SK-N-SH treated with all-trans-retinoic acid at 6 μM for 48 hours (cell line): ENCODE results near the gene ATG2A.

Experiments
- ATAC-seq: fragments of 200-7000 bp; cut with Tn5 transposase; 3 replicates; pipeline ENCODE4 v1.9.1; 2020; ENCODE audit warnings: mild to moderate bottlenecking, moderate library complexity
- ARNTL ChIP-seq: fragments of 450-650 bp; formaldehyde crosslinking; IDR thresholded peaks from 2 replicates; pipeline ENCODE4 v1.5.0; 2020; ENCODE audit warnings: low read depth, mild to moderate bottlenecking, moderate library complexity, borderline replicate concordance
- BACH2 ChIP-seq: fragments of 250-450 bp; sonication (Bioruptor Pico); IDR thresholded peaks from 2 replicates; pipeline ENCODE4 v1.9.0; 2021; ENCODE audit warnings: mild to moderate bottlenecking, borderline replicate concordance
- CSDC2 ChIP-seq: fragments of 250-450 bp; sonication (Bioruptor Pico); IDR thresholded peaks from 2 replicates; pipeline ENCODE4 v1.5.0; 2020; ENCODE audit warnings: mild to moderate bottlenecking, moderate library complexity
- ESRRG ChIP-seq: fragments of 250-450 bp; sonication (Bioruptor Pico); IDR thresholded peaks from 2 replicates; pipeline ENCODE4 v1.6.1; 2021; ENCODE audit warnings: mild to moderate bottlenecking
- GLIS3 ChIP-seq: fragments of 250-450 bp; sonication (Bioruptor Pico); IDR thresholded peaks from 2 replicates; pipeline ENCODE4 v1.5.0; 2020; ENCODE audit warnings: mild to moderate bottlenecking, moderate library complexity
- ISL1 ChIP-seq: fragments of 250-450 bp; sonication (Bioruptor Pico); IDR thresholded peaks from 2 replicates; pipeline ENCODE4 v2.1.2; 2022; ENCODE audit warnings: mild to moderate bottlenecking, moderate library complexity
- PATZ1 ChIP-seq: fragments of 250-450 bp; sonication (Bioruptor Pico); IDR thresholded peaks from 2 replicates; pipeline ENCODE4 v1.8.0; 2020; ENCODE audit warnings: mild to moderate bottlenecking, moderate library complexity, borderline replicate concordance
- POU6F1 ChIP-seq: fragments of 250-450 bp; sonication (Bioruptor Pico); IDR thresholded peaks from 2 replicates; pipeline ENCODE4 v1.8.0; 2021; ENCODE audit warnings: low read depth, mild to moderate bottlenecking, moderate library complexity, borderline replicate concordance
- PPARA ChIP-seq: fragments of 250-450 bp; sonication (Bioruptor Pico); IDR thresholded peaks from 2 replicates; pipeline ENCODE4 v1.5.0; 2020; ENCODE audit warnings: mild to moderate bottlenecking, borderline replicate concordance
- RARB ChIP-seq: fragments of 250-450 bp; sonication (Bioruptor Pico); IDR thresholded peaks from 2 replicates; pipeline ENCODE4 v1.8.0; 2021; ENCODE audit warnings: mild to moderate bottlenecking, moderate library complexity
- SNAI2 ChIP-seq: fragments of 250-450 bp; sonication (Bioruptor Pico); IDR thresholded peaks from 2 replicates; pipeline ENCODE4 v1.5.0; 2020; ENCODE audit warnings: mild to moderate bottlenecking, moderate library complexity
- TOX ChIP-seq: fragments of 250-450 bp; sonication (Bioruptor Pico); IDR thresholded peaks from 2 replicates; pipeline ENCODE4 v1.8.0; 2021; ENCODE audit warnings: mild to moderate bottlenecking, moderate library complexity, borderline replicate concordance
- ZC3H10 ChIP-seq: fragments of 250-450 bp; sonication (Bioruptor Pico); IDR thresholded peaks from 2 replicates; pipeline ENCODE4 v1.5.1; 2021; ENCODE audit warnings: mild to moderate bottlenecking, moderate library complexity
- ZFP3 ChIP-seq: fragments of 250-450 bp; sonication (Bioruptor Pico); IDR thresholded peaks from 2 replicates; pipeline ENCODE4 v1.5.0; 2020; ENCODE audit warnings: mild to moderate bottlenecking, moderate library complexity
- ZFP30 ChIP-seq: fragments of 450-650 bp; formaldehyde crosslinking; IDR thresholded peaks from 2 replicates; pipeline ENCODE4 v1.5.0; 2022; ENCODE audit warnings: mild to moderate bottlenecking, moderate library complexity
- ZNF565 ChIP-seq: fragments of 450-650 bp; formaldehyde crosslinking; conservative IDR thresholded peaks from 2 replicates; pipeline ENCODE4 v1.5.0; 2020; ENCODE audit warnings: low read depth, mild to moderate bottlenecking, moderate library complexity
- ZNF70 ChIP-seq: fragments of 450-650 bp; formaldehyde crosslinking; IDR thresholded peaks from 2 replicates; pipeline ENCODE4 v1.5.0; 2020; ENCODE audit warnings: mild to moderate bottlenecking, moderate library complexity
- TF ChIP-seq, protein P1 (sequence below): fragments of 250-450 bp; sonication (Bioruptor Pico); IDR thresholded peaks from 2 replicates; pipeline ENCODE4 v1.5.1; 2021; ENCODE audit warnings: mild to moderate bottlenecking, moderate library complexity
- TF ChIP-seq, protein P2 (sequence below): fragments of 250-450 bp; sonication (Bioruptor Pico); IDR thresholded peaks from 2 replicates; pipeline ENCODE4 v1.5.1; 2020; ENCODE audit warnings: low read depth, mild to moderate bottlenecking, moderate library complexity
- TF ChIP-seq, protein P3 (sequence below): fragments of 250-450 bp; sonication (Bioruptor Pico); IDR thresholded peaks from 2 replicates; pipeline ENCODE4 v1.5.0; 2020; ENCODE audit warnings: mild to moderate bottlenecking, moderate library complexity

The ATG2A gene

DNA sequence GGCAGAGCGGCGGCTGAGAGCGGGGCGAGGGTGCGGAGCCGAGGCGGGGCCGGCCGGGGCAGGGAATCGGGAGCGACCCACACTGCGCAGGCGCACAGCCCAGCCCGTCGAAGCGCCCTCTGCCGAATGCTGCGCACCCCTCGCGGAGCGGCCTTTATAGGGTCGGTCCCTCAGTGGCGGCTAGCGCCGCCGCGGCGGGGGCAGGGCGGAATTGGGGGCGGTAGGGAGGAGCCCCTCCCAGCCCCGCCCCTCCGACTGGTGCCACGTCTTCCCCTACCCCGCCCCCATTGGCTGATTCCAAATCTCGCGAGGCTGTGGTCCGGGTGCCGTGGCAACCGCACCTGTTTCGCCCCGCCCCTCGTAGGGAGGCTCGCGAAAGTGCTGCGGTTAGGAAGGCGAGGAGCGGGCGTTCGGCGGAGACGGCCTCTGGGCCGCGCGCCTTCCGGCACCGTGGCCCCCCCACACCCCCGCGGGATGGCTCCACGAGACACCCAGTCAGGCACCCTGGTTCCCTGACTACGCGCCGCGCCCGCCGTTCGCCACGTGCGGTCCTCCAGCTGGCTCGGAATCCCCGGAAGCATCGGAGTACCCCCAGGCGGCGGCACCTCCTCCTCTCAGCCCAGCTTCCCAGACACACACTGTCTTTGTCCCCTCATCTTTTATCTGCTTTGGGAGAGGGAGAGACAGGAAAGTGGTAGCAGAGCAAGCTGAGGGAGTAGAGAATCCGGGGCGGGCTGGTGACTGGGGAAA is 38.3 kb downstream of the ATG2A start, which contains the start of gene EHD1:
TSS of gene EHD1 (minus strand) at position 128 of the 750 bp plus-strand sequence. CDS start 157 bp downstream, outside the sequence.
- ATAC-seq = peak; percentile 88
- TF ChIP-seq ZFP3 (no peak), SNAI2 (CRISPR knock-in tag) (peak; percentile 97), ZC3H10 (CRISPR knock-in tag) (no peak), ESRRG (CRISPR knock-in tag) (no peak), POU6F1 (CRISPR knock-in tag) (no peak), ISL1 (CRISPR knock-in tag) (no peak), PATZ1 (peak; percentile 58; the same call in 1 of the 2 replicates), RARB (CRISPR knock-in tag) (no peak), GLIS3 (CRISPR knock-in tag) (no peak), ARNTL (CRISPR knock-in tag) (no peak), PPARA (CRISPR knock-in tag) (no peak), ZNF70 (CRISPR knock-in tag) (no peak), ZNF565 (no peak)
- TF ChIP-seq, protein P1, sequence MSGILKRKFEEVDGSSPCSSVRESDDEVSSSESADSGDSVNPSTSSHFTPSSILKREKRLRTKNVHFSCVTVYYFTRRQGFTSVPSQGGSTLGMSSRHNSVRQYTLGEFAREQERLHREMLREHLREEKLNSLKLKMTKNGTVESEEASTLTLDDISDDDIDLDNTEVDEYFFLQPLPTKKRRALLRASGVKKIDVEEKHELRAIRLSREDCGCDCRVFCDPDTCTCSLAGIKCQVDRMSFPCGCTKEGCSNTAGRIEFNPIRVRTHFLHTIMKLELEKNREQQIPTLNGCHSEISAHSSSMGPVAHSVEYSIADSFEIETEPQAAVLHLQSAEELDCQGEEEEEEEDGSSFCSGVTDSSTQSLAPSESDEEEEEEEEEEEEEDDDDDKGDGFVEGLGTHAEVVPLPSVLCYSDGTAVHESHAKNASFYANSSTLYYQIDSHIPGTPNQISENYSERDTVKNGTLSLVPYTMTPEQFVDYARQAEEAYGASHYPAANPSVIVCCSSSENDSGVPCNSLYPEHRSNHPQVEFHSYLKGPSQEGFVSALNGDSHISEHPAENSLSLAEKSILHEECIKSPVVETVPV (CRISPR knock-in tag) = no peak
- TF ChIP-seq, protein P2, sequence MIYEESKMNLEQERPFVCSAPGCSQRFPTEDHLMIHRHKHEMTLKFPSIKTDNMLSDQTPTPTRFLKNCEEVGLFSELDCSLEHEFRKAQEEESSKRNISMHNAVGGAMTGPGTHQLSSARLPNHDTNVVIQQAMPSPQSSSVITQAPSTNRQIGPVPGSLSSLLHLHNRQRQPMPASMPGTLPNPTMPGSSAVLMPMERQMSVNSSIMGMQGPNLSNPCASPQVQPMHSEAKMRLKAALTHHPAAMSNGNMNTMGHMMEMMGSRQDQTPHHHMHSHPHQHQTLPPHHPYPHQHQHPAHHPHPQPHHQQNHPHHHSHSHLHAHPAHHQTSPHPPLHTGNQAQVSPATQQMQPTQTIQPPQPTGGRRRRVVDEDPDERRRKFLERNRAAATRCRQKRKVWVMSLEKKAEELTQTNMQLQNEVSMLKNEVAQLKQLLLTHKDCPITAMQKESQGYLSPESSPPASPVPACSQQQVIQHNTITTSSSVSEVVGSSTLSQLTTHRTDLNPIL (CRISPR knock-in tag) = no peak
- TF ChIP-seq, protein P3, sequence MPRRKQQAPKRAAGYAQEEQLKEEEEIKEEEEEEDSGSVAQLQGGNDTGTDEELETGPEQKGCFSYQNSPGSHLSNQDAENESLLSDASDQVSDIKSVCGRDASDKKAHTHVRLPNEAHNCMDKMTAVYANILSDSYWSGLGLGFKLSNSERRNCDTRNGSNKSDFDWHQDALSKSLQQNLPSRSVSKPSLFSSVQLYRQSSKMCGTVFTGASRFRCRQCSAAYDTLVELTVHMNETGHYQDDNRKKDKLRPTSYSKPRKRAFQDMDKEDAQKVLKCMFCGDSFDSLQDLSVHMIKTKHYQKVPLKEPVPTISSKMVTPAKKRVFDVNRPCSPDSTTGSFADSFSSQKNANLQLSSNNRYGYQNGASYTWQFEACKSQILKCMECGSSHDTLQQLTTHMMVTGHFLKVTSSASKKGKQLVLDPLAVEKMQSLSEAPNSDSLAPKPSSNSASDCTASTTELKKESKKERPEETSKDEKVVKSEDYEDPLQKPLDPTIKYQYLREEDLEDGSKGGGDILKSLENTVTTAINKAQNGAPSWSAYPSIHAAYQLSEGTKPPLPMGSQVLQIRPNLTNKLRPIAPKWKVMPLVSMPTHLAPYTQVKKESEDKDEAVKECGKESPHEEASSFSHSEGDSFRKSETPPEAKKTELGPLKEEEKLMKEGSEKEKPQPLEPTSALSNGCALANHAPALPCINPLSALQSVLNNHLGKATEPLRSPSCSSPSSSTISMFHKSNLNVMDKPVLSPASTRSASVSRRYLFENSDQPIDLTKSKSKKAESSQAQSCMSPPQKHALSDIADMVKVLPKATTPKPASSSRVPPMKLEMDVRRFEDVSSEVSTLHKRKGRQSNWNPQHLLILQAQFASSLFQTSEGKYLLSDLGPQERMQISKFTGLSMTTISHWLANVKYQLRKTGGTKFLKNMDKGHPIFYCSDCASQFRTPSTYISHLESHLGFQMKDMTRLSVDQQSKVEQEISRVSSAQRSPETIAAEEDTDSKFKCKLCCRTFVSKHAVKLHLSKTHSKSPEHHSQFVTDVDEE (CRISPR knock-in tag) = no peak

DNA sequence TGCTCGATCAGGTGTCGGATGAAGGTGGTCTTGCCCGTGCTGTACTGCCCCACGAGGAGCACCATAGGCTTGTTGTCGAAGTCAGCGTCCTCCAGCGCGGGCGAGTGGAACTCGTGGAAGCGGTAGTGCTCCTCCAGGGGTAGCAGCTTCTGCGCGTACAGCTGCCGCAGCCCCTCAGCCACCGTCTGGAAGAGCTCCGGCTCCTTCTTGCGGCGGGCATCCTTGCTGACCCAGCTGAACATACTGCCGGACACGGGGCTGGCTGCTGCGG is 38.9 kb downstream of the ATG2A start:
- TF ChIP-seq, protein P2 (CRISPR knock-in tag) = no peak
- no peak for TF ChIP-seq ARNTL (CRISPR knock-in tag)
- no peak for TF ChIP-seq RARB (CRISPR knock-in tag)
- TF ChIP-seq ZNF565 = no peak
- TF ChIP-seq ZNF70 (CRISPR knock-in tag) = no peak
- TF ChIP-seq CSDC2 (CRISPR knock-in tag) = no peak
- TF ChIP-seq ZFP30 (CRISPR knock-in tag) = no peak
- TF ChIP-seq PPARA (CRISPR knock-in tag) = no peak
- no peak for TF ChIP-seq BACH2
- TF ChIP-seq POU6F1 (CRISPR knock-in tag) = no peak
- no peak for TF ChIP-seq ZC3H10 (CRISPR knock-in tag)
- TF ChIP-seq, protein P1 (CRISPR knock-in tag) = no peak
- TF ChIP-seq TOX (CRISPR knock-in tag) = no peak
- no peak for TF ChIP-seq ESRRG (CRISPR knock-in tag)
- peak; percentile 47 for ATAC-seq
